GM18873 (cell line): Measurements from ENCODE around the gene SNAP25.

Source experiments
- ATAC-seq: cut with Tn5 transposase; IDR thresholded peaks from one replicate; pipeline ENCODE4 v1.9.1; 2021; ENCODE audit warnings: mild to moderate bottlenecking, moderate library complexity, moderate number of reproducible peaks; ENCODE audit not compliant: unreplicated experiment, low FRiP score

The SNAP25 gene

GRCh38 chr20:10213526-10213925 is 5.1 kb upstream of the SNAP25 start:
- no peak for ATAC-seq

DNA sequence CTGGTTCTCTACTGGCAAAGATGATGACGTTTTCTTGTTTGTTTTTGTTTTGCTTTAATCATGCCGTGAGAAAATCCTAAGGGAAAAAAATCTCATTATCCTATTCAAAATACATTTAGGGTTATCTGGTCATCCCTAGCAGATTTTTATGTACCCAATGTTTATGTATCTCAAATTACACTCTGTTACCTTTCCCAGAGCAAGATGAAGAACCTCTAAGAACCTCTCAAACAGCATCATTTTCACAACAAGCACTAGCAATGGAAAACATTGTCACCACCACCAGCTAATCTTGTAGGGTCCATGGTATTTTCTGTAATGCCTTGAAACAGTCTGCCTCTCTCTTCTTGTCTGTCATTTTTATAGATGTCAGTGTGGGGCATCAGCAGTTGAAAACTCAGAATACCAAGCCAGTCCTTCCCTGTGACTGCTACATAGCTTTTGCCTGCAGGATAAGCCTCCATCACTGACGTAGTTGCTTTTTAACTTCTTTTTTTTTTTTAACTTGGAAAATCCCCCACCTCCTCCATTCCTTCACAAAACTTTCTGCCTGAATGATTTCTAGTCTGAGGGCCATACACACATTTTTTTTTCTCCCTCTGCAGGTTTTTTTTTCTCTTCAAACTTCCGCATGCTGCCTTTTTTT is 2.4 kb upstream of the SNAP25 start:
- no peak for ATAC-seq

DNA sequence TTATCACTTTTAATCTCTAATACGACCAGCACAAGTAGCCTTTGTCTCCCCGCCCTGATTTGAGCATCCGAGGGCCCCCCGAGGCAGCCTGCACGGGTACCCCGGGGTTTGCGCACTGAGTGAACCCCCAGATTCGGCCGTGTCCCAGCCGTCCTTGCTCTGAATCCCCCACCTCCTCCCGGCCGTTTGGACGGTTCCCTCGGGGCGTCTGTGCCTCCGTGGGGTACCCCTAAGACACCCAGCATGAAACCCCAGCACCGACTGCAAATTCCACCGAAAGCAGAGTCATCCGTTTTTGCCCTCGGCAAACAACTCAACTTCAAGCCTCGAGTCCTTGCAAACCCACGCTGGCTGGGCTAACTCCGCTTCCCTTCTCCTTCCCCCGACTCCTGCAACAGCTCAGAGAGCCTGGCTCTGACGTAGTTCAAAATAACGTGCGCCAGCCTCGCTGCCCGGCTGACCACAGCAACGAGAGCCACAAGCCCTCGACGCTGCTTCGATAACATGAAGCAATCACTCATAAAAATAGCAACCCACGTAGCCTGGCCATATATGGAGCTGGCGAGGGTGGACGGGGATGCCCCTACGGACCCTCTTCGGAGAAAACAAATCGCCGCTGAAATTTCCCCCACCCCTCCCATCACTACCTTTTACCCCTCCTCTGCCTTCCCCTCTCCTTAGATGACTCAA is 764 bp upstream of the SNAP25 start:
- ATAC-seq = no peak

GRCh38 chr20:10219452-10219791 is 792 bp downstream of the SNAP25 start:
- ATAC-seq = no peak

GRCh38 chr20:10219993-10220750 is 1.5 kb downstream of the SNAP25 start:
- no peak for ATAC-seq

- no peak for ATAC-seq
Observed at GRCh38 chr20:10221021-10221420, 2.4 kb downstream of the SNAP25 start.

DNA sequence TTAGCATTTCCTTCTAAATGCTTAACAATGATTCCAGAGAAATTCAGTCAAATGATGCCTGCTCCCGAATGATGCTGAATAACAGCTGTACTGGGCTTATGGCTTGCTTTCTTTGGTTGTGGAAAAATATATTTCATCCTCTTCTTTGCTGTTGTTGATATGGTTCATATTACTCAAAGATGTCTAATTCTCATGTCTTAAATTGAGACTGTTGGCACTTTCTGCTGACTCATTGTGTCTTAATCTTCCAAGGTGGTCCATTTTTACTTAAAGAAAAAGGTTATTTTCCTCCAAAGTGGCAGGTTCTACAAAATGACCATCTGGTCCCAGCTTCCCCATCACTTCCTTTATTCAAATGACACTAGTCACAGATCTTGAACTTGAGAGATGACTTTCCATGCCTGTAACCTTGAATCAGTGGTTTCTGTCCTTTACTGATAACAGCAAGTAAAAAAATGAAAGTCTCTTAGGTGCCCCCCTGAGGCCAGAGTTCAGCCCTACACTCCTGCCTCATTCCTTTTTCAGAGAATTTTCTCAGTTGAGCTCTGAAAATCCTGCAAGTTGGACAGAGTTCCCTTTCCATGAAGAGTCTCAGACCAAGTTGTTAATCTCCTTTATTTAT is 6.9 kb downstream of the SNAP25 start:
- ATAC-seq = no peak

GRCh38 chr20:10228330-10228729 is 9.7 kb downstream of the SNAP25 start:
- ATAC-seq = no peak

DNA sequence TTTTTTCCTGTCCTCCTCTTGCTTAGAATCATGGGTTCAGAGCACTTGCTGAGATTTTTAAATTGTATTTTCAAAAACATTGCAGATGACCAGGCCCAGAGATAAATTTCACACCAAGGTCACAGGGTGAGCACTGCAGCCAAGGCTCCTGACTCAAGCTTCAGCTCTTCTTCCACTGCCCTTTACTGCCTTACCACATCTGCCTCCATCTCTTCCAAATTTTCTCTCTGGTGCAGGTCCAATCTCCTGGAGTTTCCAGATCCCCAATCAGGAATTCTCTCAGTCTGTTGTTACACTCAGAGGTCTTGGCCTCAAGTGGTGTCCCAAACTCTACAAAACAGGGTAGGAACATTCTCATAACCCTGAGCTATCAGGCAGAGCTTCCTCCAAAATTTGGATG is 12.7 kb downstream of the SNAP25 start:
- no peak for ATAC-seq

DNA sequence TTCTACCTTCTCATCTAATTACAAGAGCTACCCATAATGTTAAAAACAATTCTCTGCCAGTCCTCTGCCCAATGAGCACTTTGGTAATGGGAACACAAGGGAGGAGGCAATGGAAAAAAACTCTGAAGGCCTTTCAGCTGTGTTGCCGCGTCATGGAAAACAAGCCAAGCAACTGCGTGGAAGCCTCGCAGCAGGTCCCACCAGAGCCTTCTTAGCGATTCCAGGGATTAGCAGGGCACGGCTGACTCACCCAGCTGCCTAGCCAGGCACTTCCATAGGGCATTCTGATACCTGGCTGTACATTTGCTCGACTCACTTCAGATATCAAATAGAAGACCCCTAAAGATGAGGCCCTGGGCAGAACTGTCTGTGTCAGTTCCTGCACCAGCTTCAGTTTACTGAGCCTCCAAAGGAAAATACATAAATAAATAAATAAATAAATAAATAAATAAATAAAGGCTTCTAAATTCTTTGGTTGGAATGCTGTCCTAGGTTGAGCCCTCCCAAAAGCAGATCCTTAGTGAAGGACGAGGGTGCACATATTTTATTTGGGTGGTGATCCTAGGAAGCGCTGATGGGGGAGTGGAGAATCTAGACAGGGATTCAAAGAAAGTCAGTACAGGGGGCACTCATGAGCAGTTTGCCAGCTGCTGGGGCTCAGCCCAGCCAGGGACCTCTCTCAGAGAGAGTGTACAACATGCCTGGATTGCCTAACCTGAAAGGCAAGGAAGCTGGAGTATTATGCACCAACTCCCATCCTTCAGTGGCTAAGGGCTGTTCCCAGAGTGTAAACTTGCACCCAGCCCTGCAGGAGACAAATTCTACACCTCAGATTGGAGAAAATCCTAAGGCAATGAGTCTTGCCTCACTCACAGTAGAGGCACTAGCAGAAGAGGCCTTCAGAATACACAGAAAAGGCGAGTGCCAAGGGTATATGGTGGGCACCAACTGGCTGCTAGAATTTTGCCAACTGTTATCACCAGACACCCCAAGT is 18.2 kb downstream of the SNAP25 start:
- no peak for ATAC-seq

GRCh38 chr20:10239954-10240353 is 21.3 kb downstream of the SNAP25 start:
- no peak for ATAC-seq

GRCh38 chr20:10240655-10241054 is 22.0 kb downstream of the SNAP25 start:
- no peak for ATAC-seq

DNA sequence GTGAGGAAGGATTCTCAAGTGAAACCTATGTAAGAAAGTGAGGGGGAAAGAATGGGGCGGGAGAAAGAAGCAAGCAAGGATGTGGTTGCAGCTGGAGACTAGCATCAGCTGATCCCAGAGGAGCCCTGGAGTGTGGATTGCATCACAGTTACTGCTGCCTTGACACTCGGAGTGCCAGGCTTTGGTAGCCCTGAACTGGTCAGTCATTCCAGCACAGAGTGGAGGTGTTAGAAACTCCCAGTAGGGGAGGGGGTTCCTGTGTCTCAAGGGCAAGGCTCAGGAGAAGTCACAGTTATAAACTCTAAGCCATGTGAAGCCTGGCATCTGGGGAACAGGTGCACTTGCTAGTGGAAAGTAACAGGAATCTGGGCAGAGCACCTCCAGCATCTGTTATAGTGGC is 23.5 kb downstream of the SNAP25 start:
- no peak for ATAC-seq

- ATAC-seq = no peak
Observed at GRCh38 chr20:10247440-10247839, 28.8 kb downstream of the SNAP25 start.

DNA sequence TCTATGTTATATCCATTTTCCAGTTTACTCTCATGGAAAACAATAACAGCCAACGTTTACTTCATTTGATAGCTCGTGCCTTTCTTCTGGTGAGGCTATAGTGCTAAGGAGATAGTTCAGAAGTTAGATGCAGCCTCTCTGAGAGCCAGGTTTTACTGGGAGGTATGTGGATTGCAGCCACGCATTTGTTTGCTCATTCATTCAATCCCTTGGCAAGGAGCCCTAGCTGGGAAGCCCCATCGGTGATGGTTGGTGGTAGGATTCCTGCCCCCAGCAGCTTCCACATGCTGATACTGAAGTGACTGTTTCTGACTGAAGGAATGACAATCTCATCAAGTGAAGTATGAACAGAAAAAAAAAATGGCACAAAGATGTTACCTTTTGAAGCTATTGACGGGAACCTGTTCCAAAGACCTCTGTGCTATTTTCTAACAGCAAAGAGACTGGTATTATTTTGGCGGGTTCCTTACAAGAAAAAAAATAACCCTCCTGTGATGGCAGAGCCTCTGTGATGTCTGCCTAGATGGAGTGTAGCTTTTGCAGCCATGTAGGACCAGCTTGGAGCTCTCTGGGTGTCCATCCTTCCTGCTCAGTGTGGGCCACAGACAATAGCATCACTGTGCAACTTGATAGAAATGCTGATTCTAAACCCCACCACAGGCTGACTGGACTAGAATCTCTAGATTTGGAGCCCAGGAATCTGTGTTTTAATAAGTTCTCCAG is 30.6 kb downstream of the SNAP25 start:
- no peak for ATAC-seq

DNA sequence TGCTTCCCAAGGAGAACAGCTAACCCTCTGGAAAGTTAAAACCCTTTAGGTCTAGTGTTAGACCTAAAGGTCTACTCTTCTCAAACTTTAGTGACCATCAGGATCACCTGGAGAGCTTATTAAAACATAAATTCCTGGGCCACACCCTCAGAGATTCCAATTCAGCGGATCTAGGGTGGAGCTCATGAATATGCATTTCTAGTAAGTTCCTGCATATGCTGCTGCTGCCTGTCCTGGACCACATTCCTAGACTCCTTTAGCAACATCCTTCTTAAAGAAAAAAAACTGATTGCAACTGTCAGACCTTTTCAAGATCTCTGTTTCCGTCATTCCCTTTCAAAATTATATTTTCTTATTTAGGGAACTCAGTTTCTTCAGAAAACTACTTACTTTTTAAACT is 31.2 kb downstream of the SNAP25 start:
- ATAC-seq = no peak

DNA sequence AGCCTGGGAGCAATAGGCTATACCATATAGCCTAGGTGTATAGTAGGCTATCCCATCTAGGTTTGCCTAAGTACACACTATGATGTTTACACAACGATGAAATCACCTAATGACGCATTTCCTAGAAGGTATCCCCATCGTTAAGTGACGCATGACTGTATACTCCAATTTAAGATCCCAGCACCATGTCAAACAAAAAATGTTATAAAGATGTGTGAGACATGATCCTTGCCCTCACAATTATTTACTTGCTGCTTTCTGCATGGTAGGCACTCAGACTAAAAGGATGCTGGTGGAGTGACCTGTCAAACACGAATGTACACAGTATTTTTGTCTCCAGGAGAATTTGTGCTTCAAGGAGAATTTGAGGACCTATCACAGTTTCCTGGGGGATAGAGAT is 32.3 kb downstream of the SNAP25 start:
- no peak for ATAC-seq

- ATAC-seq = no peak
Observed at GRCh38 chr20:10253780-10254179, 35.1 kb downstream of the SNAP25 start.

GRCh38 chr20:10255846-10256245 is 37.2 kb downstream of the SNAP25 start:
- ATAC-seq = no peak

- ATAC-seq = no peak
Observed at GRCh38 chr20:10259166-10259565, 40.5 kb downstream of the SNAP25 start.
